Iris pigment epithelial cell (primary cell): ENCODE data around the gene ASCC2.
A peak's percentile ranks its signal among the peaks of the same experiment; 100 is the strongest.

Source experiments
- DNase-seq: peaks from one replicate; pipeline ENCODE4 v3.0.0-alpha.2; 2011; ENCODE audit warnings: low read depth

ASCC2 gene

GRCh38 chr22:29787371-29787980 lies 50.6 kb downstream of the ASCC2 start:
- no peak for DNase-seq

GRCh38 chr22:29786031-29786430 lies 52.0 kb downstream of the ASCC2 start:
- DNase-seq: no peak

- DNase-seq: peak; percentile 40
Measured at GRCh38 chr22:29784451-29785361, 53.4 kb downstream of the ASCC2 start.

- peak; percentile 33 for DNase-seq
Measured at GRCh38 chr22:29782061-29782845, 55.8 kb downstream of the ASCC2 start.

- peak; percentile 87 for DNase-seq
Measured at GRCh38 chr22:29780748-29781676, 57.1 kb downstream of the ASCC2 start.

GRCh38 chr22:29780220-29780619 lies 57.9 kb downstream of the ASCC2 start:
- DNase-seq: no peak

GRCh38 chr22:29773233-29773632 lies 64.8 kb downstream of the ASCC2 start:
- peak; percentile 67 for DNase-seq

- peak; percentile 75 for DNase-seq
Measured at GRCh38 chr22:29772170-29772641, 65.9 kb downstream of the ASCC2 start.

GRCh38 chr22:29769723-29770321 lies 68.3 kb downstream of the ASCC2 start:
- no peak for DNase-seq

GRCh38 chr22:29768052-29768693 lies 69.9 kb downstream of the ASCC2 start:
- no peak for DNase-seq

- DNase-seq: peak; percentile 89
Measured at GRCh38 chr22:29767171-29768051, 70.7 kb downstream of the ASCC2 start, which contains the start of gene UQCR10. UQCR10 (plus strand) TSS chr22:29767369; CDS start chr22:29767399, 30 bp downstream.

GRCh38 chr22:29766632-29767170 lies 71.4 kb downstream of the ASCC2 start, which contains the start of gene ZMAT5:
ZMAT5 (minus strand) TSS chr22:29767007; CDS start chr22:29748544, 18,463 bp downstream.
- DNase-seq: peak; percentile 98

GRCh38 chr22:29765905-29766631 lies 72.0 kb downstream of the ASCC2 start:
- DNase-seq: no peak

- no peak for DNase-seq
Measured at GRCh38 chr22:29762263-29762662, 75.8 kb downstream of the ASCC2 start.

- DNase-seq: no peak
Measured at GRCh38 chr22:29758959-29759358, 79.1 kb downstream of the ASCC2 start.

GRCh38 chr22:29758068-29758622 lies 79.9 kb downstream of the ASCC2 start:
- no peak for DNase-seq

GRCh38 chr22:29757096-29757495 lies 81.0 kb downstream of the ASCC2 start:
- DNase-seq: no peak

- DNase-seq: no peak
Measured at GRCh38 chr22:29756341-29756740, 81.7 kb downstream of the ASCC2 start.
